SJSA1 (cell line): ENCODE measurements around the gene NRXN3. TPM values are rescaled to one million over a fixed set of nuclear protein-coding genes. Genes with fewer than 3 reads are reported as not detected.

Experiments
- DNase-seq, 2 experiments: peaks; one replicate each; pipeline ENCODE4 v3.0.0-alpha.2; 2015 to 2020; ENCODE audit warnings: low spot score in 2 of 2, low read depth in 1 of 2
- H3K27ac ChIP-seq: fragments of 250-450 bp; sonication (Bioruptor Pico); 2 replicates; pipeline ENCODE4 v1.5.1; 2020; ENCODE audit warnings: mild to moderate bottlenecking, moderate library complexity
- H3K27me3 ChIP-seq: fragments of 250-450 bp; sonication (Bioruptor Pico); replicated peaks from 2 replicates; pipeline ENCODE4 v1.5.1; 2020; ENCODE audit warnings: mild to moderate bottlenecking, moderate library complexity
- H3K36me3 ChIP-seq: fragments of 250-450 bp; sonication (Bioruptor Pico); 2 replicates; pipeline ENCODE4 v1.5.1; 2020; ENCODE audit warnings: mild to moderate bottlenecking
- H3K4me1 ChIP-seq: fragments of 250-450 bp; sonication (Bioruptor Pico); replicated peaks from 2 replicates; pipeline ENCODE4 v1.6.1; 2021; ENCODE audit warnings: mild to moderate bottlenecking
- H3K4me3 ChIP-seq: fragments of 250-450 bp; sonication (Bioruptor Pico); 2 replicates; pipeline ENCODE4 v1.5.1; 2020; ENCODE audit warnings: mild to moderate bottlenecking
- H3K9me3 ChIP-seq: fragments of 250-450 bp; sonication (Bioruptor Pico); replicated peaks from 2 replicates; pipeline ENCODE4 v1.5.1; 2020; ENCODE audit warnings: mild to moderate bottlenecking
- total RNA-seq: library from RNA; depleted of rRNA; stranded (reverse); fragments of >200 nt; shearing (Covaris generic); gene quantifications from 2 replicates; pipeline ENCODE4 v1.2.3, GENCODE V29; 2014

Gene NRXN3
- total RNA-seq, 1 experiment from 2014 or later, result 1.0 TPM

DNA sequence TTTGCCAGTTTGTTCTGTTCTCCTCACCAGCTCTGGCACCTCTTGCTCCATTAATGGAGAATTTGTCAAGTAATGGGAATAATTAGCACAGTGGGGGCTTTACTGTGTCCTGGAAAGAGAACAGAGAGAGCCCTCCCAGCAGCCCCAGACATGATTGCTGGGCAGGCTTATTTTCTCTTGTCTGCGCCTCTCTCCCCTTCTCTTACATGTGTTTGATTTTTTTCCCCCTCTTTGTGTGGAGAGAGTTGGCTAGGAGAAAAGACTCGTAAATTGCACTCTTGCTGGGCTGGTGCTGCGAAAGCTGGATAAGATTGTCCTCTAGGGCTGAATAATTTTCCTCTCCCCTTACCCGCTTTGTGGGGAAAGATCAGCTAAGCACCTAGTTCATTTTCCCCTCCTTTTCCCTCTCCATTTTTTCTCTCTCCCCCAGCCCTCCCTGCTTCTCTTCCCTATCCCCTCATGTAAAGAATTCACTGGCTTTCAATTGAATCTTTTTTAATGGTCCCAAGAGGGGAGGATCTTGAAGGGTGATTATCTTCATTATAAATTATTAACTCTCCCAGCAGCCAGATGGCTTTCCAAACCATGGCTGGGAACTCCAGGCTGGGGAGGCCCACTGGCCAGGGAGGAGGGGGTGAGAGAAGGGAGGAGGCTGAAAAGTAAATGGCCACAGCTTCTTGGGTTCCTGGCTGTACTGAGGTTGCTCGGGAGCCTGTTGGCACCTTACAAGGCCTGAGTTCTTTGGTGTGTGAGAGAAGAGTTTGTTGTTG lies 62.2 kb downstream of the NRXN3 start:
- DNase-seq, result no peak
- Histone ChIP-seq H3K27me3 (no peaks in the 10 kb centered on the region), H3K9me3 (no peaks in the 10 kb centered on the region), H3K4me3 (no peak overlapping the region), H3K4me1 (no peaks in the 10 kb centered on the region), H3K27ac (no peak overlapping the region), H3K36me3 (no peaks in the 10 kb centered on the region)

DNA sequence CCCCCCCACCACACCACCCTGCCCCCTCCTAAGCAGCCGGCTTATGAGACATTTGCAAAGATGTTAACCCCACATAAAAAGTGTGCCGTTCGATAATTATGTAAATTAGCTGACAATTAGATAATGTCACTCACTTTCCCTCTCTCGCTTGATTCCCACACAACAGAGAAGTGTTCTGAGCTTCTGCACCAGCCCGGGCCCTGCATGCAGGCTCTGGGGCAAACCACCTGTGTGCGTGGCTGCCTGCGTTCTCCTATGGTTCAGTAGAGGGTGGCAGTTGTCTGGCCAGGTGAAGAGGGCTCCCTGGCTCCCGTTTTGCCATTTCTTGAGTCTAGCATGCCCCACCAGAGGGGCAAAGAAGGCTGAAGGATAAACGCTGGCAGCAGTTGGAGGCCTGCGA lies 68.0 kb downstream of the NRXN3 start:
- H3K4me3 ChIP-seq, result no peak overlapping the region
- H3K27ac ChIP-seq, result no peak overlapping the region
- no peaks in the 10 kb centered on the region for H3K36me3 ChIP-seq
- no peak for DNase-seq
- no peaks in the 10 kb centered on the region for H3K4me1 ChIP-seq
- H3K27me3 ChIP-seq, result no peaks in the 10 kb centered on the region
- no peaks in the 10 kb centered on the region for H3K9me3 ChIP-seq

DNA sequence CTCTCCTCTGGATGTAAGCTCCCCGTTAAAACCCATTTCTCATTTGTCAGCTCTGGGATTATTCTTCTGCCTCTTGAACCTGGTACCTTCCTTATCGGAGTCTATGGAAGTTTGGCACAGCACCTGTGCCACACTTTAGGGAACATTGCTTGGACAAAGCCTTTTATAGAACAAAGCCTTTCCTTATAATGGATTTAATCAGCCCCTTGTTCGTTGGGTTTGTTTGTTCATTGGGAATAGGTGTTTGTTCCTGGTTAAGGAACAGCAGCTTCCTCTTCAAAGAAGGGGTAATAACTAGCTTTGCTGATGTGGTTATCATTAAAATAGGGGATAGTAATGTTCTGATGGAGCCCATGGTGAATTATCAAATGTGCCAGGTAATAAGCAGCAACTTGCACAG lies 70.4 kb downstream of the NRXN3 start:
- no peak for DNase-seq
- Histone ChIP-seq H3K36me3 (no peaks in the 10 kb centered on the region), H3K4me1 (no peaks in the 10 kb centered on the region)

DNA sequence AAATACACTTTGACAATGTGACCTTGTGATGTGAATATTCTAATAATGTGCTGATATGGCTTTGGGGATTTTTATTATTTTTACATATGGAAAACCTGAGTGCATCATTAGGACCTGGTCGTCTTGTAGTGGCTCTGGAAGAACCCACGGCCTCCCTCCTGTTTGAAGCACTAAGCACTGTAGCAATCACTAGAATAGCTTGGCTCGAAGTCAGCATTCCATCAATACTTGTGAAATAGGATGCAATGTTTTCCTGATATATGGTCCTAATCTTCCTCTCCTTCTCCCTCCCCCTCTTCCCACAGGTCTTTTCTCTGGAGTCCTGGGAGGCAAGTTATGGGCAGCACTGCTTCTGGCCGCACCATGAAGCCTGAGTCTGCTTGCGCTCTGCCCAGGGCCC lies 71.9 kb downstream of the NRXN3 start:
- no peaks in the 10 kb centered on the region for H3K9me3 ChIP-seq
- DNase-seq, result no peak
- no peaks in the 10 kb centered on the region for H3K27me3 ChIP-seq
- no peaks in the 10 kb centered on the region for H3K4me1 ChIP-seq
- H3K27ac ChIP-seq, result no peak overlapping the region
- no peaks in the 10 kb centered on the region for H3K36me3 ChIP-seq
- no peak overlapping the region for H3K4me3 ChIP-seq

More for the DNA sequence above, 70.4 kb downstream of the NRXN3 start:
- H3K4me3 ChIP-seq, result no peak overlapping the region
- H3K9me3 ChIP-seq, result no peaks in the 10 kb centered on the region
- no peaks in the 10 kb centered on the region for H3K27me3 ChIP-seq
- no peak overlapping the region for H3K27ac ChIP-seq

DNA sequence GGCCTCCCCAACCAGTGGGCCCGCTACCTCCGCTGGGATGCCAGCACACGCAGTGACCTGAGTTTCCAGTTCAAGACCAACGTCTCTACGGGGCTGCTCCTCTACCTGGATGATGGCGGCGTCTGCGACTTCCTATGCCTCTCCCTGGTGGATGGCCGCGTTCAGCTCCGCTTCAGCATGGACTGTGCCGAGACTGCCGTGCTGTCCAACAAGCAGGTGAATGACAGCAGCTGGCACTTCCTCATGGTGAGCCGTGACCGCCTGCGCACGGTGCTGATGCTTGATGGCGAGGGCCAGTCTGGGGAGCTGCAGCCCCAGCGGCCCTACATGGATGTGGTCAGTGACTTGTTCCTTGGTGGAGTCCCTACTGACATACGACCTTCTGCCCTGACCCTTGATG lies 73.0 kb downstream of the NRXN3 start:
- Histone ChIP-seq H3K27me3 (no peaks in the 10 kb centered on the region), H3K9me3 (no peaks in the 10 kb centered on the region), H3K36me3 (no peaks in the 10 kb centered on the region), H3K4me1 (no peaks in the 10 kb centered on the region), H3K4me3 (no peak overlapping the region), H3K27ac (no peak overlapping the region)
- DNase-seq, result no peak

DNA sequence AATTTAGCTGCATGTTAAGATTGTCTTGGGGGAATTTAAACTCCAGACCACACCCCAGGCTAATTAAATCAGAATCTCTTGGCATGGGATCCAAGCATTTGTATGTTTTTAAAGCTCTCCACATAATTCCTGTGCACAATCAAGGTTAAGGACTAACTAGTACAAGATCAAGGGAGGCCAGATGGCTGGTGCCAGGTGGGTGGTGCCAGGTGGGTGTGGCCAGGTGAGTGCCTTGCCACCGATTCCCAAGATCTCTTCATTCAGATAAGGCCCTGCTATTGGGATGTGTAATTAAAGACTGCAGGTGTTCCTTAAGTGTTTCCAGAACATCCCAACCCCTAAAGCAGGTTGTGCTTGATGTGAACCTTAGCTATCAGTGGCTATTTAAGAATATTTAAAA lies 75.1 kb downstream of the NRXN3 start:
- H3K36me3 ChIP-seq, result no peaks in the 10 kb centered on the region
- H3K9me3 ChIP-seq, result no peaks in the 10 kb centered on the region
- no peak overlapping the region for H3K4me3 ChIP-seq
- DNase-seq, result no peak
- H3K4me1 ChIP-seq, result peaks cover 5% of the 10 kb centered on the region; the same call in 1 of the 2 replicates
- H3K27me3 ChIP-seq, result no peaks in the 10 kb centered on the region
- no peak overlapping the region for H3K27ac ChIP-seq

DNA sequence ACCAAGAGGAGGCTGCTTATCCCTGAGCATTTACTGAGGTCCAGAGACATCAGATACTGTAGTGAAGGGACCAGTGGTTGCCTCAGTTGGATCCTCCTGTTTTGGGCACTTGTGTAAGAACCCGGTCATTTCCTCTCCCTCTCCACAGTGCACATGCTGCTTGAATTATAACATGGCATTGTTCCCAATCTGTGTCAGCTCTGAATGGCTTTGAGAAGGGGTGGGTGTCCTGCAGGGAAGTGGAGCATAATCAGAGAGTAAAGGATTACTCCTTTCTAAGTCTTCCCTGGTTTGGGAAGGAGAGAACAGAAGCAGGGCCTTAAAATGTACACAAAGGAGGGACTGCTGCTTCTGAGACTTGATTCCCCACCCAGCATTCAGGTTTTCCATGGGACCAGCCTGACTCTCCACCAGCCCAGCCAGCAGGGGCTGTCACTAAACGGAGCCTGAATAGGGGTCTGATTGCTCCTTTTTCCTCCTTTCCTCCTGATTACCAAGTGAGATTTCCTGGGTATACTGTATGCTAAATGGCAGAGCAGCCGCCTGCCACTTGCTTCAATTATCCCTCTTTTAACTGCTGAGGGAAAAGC lies 78.4 kb downstream of the NRXN3 start:
- DNase-seq, result peak in 1 of 2 experiments; percentile 46
- Histone ChIP-seq H3K4me1 (peaks cover 15% of the 10 kb centered on the region), H3K27ac (no peak overlapping the region), H3K36me3 (no peaks in the 10 kb centered on the region), H3K27me3 (no peaks in the 10 kb centered on the region), H3K4me3 (no peak overlapping the region), H3K9me3 (no peaks in the 10 kb centered on the region)

DNA sequence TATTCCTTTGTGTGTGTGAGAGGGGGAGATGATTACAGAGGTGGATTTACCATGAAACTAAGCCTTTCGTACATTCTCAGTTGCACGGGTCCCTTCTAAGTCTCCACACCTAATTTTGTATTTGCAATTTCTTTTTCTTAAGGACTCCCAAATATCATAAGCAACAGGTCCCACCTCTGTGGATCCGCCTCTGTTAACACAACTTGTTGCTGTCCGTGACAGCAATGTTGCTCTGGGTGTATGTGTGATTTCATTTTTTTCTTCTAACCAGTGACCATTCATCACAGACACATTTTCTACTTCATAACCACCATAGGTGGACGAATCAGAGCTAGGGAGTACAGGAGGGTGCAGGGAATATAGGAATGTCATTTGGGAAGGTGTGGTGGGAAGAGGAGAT lies 81.1 kb downstream of the NRXN3 start:
- no peak for DNase-seq
- Histone ChIP-seq H3K4me1 (peaks cover 34% of the 10 kb centered on the region), H3K9me3 (no peaks in the 10 kb centered on the region), H3K27me3 (no peaks in the 10 kb centered on the region), H3K27ac (no peak overlapping the region), H3K36me3 (no peaks in the 10 kb centered on the region), H3K4me3 (no peak overlapping the region)

DNA sequence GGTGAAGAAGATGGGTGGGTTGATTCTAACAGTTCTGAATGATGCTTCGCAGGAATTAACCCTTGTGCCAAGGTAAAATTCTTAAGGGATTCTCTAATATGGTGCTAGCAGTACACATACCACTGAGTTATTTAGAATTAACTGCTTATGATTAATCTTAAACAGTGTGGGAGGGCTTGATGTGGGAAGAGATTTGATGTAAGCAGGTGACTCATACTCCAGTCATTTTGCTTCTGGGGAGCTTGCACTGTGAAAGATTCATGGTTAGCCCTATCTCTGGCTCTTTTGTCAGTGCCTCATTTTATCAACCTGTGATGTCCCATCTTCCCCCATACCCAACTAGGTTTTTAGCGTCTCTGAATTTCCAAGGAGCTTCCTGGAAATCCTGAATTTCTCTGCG lies 83.8 kb downstream of the NRXN3 start:
- H3K27me3 ChIP-seq, result no peaks in the 10 kb centered on the region
- H3K4me3 ChIP-seq, result no peak overlapping the region
- no peaks in the 10 kb centered on the region for H3K9me3 ChIP-seq
- peak overlapping the region; percentile 85 for H3K27ac ChIP-seq
- H3K36me3 ChIP-seq, result no peaks in the 10 kb centered on the region
- DNase-seq, result peak; percentile 61 to 87
- H3K4me1 ChIP-seq, result peaks cover 29% of the 10 kb centered on the region

DNA sequence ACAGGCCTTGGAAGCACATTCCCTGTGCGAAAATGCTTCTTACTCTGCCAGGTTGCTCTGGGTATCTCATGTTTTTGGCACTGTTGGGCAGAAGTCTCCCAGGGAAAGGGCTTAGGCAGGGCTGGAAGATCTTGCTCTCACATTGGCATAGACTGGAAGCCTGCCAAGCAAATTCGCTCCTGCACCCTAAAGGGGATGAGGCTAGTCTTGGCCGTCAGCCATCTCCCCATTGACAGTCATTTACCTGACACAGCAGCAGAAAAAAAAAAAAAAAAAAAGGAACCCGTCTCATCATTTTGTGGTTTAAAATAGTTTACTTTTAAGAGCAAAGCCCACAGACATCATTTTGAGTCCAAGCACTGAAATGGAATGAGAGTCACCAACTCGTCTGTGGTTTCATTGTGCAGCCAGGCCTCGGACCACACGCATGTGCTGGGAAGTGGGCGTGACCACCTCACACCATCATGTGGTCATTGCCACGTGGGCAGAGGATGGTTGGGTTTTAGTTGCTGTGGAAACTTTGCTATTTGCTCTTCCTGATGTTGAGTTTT lies 84.8 kb downstream of the NRXN3 start:
- peaks cover 38% of the 10 kb centered on the region for H3K4me1 ChIP-seq
- H3K36me3 ChIP-seq, result no peaks in the 10 kb centered on the region
- no peaks in the 10 kb centered on the region for H3K9me3 ChIP-seq
- no peaks in the 10 kb centered on the region for H3K27me3 ChIP-seq
- peak overlapping the region; percentile 85 for H3K27ac ChIP-seq
- peak; percentile 93 to 95 for DNase-seq
- H3K4me3 ChIP-seq, result no peak overlapping the region

DNA sequence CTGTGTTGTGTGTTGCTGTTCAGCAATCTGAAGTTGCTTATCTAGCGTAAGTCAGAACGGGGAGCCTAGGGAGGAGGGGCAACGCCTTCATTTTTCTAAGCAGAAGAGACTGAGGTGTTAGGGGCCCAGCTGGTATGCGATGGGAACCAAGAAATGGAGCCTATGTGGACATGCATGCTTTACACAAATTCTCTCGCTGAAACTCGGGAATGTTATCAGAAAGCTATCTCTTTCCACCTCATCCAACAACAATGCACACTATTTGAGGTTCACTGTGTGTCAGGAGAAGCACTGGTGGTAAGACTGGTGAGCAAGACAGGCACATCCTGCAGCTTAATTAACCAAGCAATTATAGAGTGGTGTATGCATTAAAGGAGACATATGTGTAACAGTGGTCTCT lies 89.7 kb downstream of the NRXN3 start:
- Histone ChIP-seq H3K27me3 (no peaks in the 10 kb centered on the region), H3K4me1 (peaks cover 20% of the 10 kb centered on the region), H3K4me3 (no peak overlapping the region), H3K9me3 (no peaks in the 10 kb centered on the region; the same call in 1 of the 2 replicates), H3K36me3 (no peaks in the 10 kb centered on the region), H3K27ac (no peak overlapping the region; the same call in 1 of the 2 replicates)
- DNase-seq, result peak in 1 of 2 experiments; percentile 40

DNA sequence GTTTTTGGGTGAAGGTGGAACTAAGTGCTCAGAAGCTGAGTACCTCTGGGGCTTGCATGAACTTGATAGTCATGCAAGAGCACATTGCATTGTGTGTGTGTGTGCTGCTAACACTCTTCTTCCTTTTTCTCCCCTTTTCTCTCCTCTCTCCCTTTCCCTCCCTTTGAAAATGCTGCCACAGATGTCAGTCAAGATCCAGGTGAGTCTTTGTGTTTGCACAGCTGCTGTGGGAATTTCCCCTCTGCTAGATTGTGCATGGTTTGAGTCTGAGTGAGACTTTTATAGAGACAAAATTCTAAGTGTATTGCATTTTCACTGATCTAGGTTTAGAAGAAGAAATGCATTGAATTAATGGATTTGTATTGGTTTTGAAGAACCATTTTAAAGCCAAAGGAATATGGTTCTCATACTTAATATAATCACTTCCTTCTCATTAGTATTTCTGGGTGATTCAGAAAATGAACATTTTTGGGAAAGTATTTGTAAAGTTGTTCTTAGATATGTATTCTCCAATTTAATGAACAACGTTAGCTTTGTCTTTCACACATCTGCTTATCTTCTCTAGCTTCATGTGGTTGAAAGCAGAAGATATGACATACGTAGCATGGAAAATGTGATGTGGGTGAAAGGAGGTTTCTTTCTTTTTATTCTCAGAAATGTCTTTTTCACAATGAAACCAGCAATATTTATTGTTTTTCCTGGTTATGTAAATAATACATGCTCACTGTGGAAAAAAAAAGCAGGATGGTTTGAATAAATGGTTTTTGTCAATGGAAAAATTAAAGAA lies 108.5 kb downstream of the NRXN3 start:
- no peaks in the 10 kb centered on the region for H3K9me3 ChIP-seq
- H3K27me3 ChIP-seq, result no peaks in the 10 kb centered on the region
- DNase-seq, result no peak
- H3K27ac ChIP-seq, result no peak overlapping the region
- no peaks in the 10 kb centered on the region for H3K36me3 ChIP-seq
- no peaks in the 10 kb centered on the region for H3K4me1 ChIP-seq
- no peak overlapping the region for H3K4me3 ChIP-seq

DNA sequence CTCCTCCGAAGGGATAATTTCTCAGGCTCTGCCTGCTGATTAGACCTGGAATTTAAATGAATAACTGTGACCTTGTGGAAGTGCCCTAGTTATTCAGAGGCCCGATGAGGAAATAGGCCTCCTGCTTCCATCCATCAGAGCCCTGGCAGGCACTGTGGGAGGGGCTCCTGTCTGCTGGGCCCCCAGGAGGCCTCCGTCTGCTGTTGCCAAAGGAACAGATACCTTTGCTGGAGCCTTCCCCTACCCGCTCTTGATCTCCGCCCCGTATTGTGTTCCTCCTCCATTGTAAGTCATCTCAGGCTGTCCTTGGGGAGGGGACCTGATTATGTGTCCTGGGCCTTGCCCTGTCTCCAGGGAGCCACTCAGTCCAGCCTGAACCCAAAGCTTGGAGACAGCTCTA lies 112.3 kb downstream of the NRXN3 start:
- Histone ChIP-seq H3K4me3 (no peak overlapping the region), H3K9me3 (no peaks in the 10 kb centered on the region), H3K27me3 (no peaks in the 10 kb centered on the region), H3K36me3 (no peaks in the 10 kb centered on the region), H3K27ac (no peak overlapping the region), H3K4me1 (no peaks in the 10 kb centered on the region)
- no peak for DNase-seq

DNA sequence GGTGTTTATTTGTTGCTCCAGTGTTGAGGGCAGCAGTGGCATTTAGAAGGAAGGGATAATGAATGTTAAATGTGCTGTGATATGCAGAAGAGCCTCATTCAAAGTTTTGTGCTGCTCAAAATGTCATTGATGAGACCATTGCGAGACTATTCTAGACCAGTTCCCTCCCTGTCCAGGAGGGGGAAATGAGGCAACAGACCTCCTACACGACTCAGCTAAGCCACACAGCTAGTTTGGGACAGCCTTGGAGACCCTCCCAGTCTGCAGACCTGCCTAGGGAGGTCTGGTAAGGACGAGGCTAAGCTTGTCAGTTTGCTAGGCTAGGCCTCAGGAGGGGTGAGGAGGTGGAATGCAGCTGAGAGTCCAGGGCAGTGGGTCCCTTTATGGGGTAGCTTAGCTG lies 116.0 kb downstream of the NRXN3 start:
- H3K27me3 ChIP-seq, result no peaks in the 10 kb centered on the region
- H3K9me3 ChIP-seq, result no peaks in the 10 kb centered on the region
- no peak for DNase-seq
- H3K36me3 ChIP-seq, result no peaks in the 10 kb centered on the region
- no peak overlapping the region for H3K27ac ChIP-seq
- no peaks in the 10 kb centered on the region for H3K4me1 ChIP-seq
- no peak overlapping the region for H3K4me3 ChIP-seq
